Hematopoietic multipotent progenitor cell treated with erythropoietin and hydrocortisone succinate and interleukin-3 and kit ligand, for 8 days (in vitro differentiated cells): ENCODE data around the gene GKN1.

Experiments
- DNase-seq: peaks from one replicate; pipeline ENCODE4 v3.0.0-alpha.2; 2015

Gene GKN1

GRCh38 chr2:69010437-69011194 is 36.2 kb downstream of the GKN1 start:
- DNase-seq = no peak

- no peak for DNase-seq
Measured at GRCh38 chr2:69011611-69012157, 37.2 kb downstream of the GKN1 start.

DNA sequence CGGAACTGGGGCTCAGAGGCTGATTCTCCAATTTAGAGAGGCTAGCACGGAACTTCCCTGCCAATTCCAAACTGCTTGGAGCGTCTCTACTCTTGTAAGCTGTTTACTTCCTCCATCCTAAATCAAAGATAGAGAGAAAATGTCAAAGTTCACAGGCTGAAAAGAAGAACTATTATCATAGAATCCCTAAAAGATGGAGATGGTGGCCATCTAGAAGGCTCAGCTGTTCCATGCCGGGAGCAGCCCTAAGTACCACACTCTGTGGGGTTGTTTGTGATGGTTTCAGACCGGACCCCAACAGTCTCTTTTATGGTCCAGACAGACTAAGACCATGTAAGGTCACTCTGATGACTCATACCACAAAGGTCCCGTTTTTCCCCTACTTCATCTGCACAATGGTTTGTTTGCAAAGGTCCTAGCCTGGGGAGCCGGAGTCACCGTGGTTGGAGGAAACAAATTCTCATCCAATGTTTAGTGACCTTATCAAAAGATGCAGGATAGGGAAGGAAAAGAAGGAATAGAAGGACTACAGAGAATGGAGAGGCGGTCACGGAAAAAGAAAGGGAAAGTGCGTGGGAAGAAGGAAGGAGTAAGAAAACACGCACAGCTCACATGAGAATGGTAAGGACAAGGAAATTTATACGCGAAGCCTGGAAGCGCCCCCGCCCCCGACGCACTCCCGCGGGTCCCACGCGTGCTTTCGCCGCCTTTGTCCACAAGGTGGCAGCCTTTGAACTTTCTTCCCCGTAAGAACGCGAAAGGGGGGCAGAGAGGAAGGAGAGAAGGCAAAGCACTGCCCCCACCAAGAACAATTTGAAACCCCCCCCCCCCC is 38.1 kb downstream of the GKN1 start:
- DNase-seq = peak; percentile 31

DNA sequence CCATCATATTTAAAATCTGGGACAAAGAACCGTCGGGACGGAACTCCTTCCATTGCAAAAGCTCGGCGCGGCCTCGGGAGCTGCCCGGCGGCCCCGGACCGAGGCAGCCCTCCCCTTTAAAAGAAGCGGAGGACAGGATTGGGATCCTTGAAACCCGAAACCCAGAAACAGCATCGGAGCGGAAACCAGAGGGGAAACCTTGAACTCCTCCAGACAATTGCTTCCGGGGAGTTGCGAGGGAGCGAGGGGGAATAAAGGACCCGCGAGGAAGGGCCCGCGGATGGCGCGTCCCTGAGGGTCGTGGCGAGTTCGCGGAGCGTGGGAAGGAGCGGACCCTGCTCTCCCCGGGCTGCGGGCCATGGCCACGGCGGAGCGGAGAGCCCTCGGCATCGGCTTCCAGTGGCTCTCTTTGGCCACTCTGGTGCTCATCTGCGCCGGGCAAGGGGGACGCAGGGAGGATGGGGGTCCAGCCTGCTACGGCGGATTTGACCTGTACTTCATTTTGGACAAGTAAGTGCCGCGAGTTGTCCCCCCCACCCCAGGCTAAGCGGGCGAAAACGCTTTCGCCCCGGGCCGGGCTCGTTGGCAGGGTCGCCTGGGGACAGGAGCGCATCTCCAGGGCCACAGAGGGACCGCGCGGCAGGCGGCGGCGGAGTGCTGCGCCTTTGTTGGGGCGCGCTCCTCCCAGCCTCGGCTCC is 38.9 kb downstream of the GKN1 start, which contains the start of gene ANTXR1:
ANTXR1 (plus strand) TSS at position 38 of the 698 bp plus-strand sequence; CDS start at position 359, 321 bp downstream.
- DNase-seq = no peak

GRCh38 chr2:69013840-69014821 is 39.7 kb downstream of the GKN1 start:
- DNase-seq = no peak

- DNase-seq = no peak
Measured at GRCh38 chr2:69017080-69017479, 42.6 kb downstream of the GKN1 start.

DNA sequence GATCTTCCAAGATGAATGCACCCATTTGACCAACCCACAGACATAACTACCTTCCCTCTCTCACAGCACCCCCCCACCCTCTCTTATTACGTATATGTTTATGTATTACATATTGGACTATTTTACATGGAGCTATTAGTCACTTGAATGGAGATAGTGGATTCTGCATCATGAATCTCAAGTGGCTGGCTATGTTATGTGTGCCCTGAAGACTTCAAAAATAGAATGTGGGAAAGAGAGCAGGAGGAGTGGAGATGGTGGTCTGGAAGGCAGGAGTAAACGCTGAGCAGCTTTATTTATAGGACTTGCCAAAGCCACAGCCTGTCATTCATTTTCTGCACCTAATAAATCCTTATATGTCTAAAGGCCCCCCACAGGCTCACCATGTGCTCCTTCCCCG is 43.4 kb downstream of the GKN1 start:
- no peak for DNase-seq

GRCh38 chr2:69018678-69019095 is 44.3 kb downstream of the GKN1 start:
- no peak for DNase-seq

DNA sequence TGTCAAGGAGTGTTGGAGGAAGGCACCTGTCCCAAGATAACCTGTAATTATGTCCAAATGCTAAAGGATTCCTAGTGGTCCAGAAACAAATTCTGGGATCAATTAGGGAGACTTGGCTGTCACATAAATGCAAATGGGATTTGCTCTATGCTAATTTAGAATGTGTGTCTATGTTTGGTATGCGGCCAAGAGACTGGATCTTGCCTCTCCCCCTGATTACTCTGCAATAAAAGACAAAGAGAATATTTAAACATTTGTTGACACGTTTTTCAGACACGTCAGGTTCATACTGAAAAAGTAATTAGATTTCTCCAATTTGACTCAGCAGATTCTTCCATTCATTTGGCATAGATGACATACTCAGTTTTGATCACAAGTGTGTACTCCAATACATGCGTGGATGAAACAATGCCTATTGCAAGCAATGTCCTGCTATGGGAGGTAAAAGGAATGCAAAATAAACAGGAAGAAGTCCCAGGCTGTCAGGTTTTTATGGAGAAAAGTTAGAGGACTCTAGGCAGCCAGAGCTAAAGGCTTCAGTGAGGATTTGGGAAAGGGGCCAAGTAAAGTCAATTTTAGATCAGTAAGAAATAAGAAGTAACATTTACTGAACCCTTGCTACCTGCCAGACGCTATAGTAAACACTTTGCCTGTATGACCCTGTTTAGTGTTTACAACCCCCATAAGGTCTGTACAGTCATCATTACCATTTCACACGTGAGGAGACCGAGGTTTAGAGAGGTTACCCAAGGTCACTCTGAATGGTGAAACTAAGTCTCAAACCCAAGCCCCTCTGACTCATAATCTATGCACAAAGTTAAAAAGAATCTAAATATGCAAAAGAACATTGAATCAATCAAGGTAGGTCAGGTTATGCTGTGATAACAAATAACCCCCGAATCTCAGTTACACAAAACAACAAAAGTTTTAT is 46.3 kb downstream of the GKN1 start:
- no peak for DNase-seq

DNA sequence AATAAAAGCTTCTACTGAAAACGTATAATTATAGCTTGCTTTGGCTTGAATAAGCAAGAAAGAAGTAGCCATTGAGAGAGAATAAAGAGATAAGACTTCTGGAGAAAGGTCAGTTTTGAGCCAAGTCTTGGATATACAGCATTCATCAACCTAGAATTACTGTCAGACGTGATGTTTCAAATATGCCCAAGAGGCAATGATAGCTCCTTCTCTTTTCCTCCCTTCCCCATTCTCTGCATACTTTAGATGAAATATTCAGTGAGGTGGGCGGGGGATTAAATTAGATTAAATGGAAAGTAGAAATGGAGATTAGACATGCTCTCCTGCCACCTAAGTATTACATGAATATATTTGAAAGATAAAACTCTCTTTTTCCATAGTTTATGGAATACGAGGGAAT is 47.3 kb downstream of the GKN1 start:
- no peak for DNase-seq

DNA sequence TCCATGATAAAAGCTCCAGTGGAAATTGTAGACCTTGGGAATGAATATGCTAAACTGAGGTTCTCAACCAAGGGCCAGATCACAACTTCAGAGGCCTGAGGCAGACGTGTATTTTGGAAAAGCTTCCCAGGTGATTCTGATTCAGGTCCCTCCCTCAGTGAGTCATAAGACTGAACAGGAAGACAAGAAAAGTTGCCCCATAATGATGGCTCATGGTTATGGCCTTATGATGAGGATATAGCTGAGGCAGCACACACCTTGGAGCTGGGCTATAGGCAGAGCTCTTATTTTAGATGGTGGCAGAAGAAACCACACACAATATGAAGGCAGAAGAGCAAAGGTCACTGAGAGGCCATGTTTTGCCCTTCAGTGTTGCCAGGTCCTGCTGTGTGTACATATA is 48.1 kb downstream of the GKN1 start:
- no peak for DNase-seq

DNA sequence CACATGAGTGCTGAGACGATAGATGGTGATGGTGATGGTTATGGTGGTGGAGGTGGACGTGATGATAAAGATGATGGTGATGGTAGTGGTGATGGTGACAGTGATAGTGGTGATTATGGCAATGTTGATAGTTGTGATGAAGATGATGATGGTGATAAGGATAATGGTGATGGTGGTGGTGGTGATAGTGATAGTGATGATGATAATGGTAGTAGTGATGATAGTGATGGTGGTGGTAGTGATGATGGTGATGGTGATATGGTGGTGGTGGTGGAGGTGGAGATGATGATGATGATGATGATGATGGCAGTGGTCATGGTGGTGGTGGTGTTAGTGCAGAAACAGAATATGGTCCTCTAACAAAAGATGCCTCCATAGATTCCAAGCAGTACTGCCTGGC is 48.8 kb downstream of the GKN1 start:
- no peak for DNase-seq

- peak; percentile 69 for DNase-seq
Measured at GRCh38 chr2:69026026-69026425, 51.6 kb downstream of the GKN1 start.

DNA sequence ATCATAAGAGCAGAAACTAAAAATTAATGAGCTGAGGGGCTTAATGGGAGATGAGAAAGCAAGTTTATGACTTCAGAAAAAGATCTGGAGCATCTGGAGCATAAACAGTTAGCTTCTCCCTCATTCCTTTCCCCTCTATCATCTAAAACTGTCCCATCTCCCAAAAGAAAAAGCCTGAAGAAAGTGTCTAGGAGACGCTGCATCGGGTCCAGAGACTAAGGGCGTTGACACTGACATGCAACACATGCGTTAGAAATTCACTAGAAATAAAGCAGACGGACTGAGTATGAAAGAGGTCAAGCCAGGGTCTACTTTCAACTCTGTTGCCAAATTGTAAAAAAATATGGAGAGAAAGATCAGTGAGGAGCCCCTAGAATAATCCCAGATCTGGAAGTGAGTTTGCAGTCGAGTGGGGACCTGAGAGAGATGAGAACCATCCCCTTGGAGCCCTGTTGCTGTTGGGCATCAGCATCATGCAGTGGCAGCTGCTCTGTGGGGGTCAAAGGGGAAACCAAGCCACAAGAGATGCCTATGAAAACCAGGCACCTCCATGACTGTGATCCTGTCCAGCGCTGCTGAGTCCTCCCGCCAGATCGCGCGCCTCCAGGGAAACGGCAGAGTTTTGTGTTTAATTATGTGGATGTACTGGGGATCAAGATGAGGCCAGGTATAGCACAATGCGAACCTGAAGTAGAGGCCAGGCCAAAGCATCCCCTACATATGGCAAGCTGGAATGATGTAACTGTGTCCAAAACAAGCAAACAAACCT is 52.4 kb downstream of the GKN1 start:
- DNase-seq = no peak
